ENCODE data around the gene MPC2.
"Not testable (repeated sequence)": the region's sequence is repeated elsewhere in the genome, so short reads cannot be mapped to it uniquely, and the experiment has no call there.

Gene MPC2

GRCh38 chr1:167933788-167934187, 3.1 kb downstream of the MPC2 start:
- Histone ChIP-seq H3K9me3 (ENCODE audit: low read length) (no peaks in the 10 kb centered on the region), H3K27ac (ENCODE audit: low read depth, low read length) (no peak overlapping the region), H3K4me3 (ENCODE audit: low read depth in 1 of 2, low read length in 2 of 2) (no peak overlapping the region), H3K9ac (ENCODE audit: low read length) (no peak overlapping the region), H3K4me1 (ENCODE audit: insufficient read depth, low read length) (peaks cover 24% of the 10 kb centered on the region), H3K36me3 (ENCODE audit: insufficient read depth, low read length) (no peaks in the 10 kb centered on the region), H3K27me3 (ENCODE audit: control insufficient read depth in 1 of 2, insufficient read depth in 2 of 2, low read length in 2 of 2) (no peaks in the 10 kb centered on the region)

GRCh38 chr1:167929725-167930124, 7.1 kb downstream of the MPC2 start:
- no peaks in the 10 kb centered on the region for H3K36me3 ChIP-seq (ENCODE audit: insufficient read depth, low read length)
- H3K27me3 ChIP-seq (ENCODE audit: control insufficient read depth in 1 of 2, insufficient read depth in 2 of 2, low read length in 2 of 2), result no peaks in the 10 kb centered on the region
- H3K27ac ChIP-seq (ENCODE audit: low read depth, low read length), result no peak overlapping the region
- H3K4me1 ChIP-seq (ENCODE audit: insufficient read depth, low read length), result peaks cover 14% of the 10 kb centered on the region
- no peak overlapping the region for H3K9ac ChIP-seq (ENCODE audit: low read length)
- H3K4me3 ChIP-seq (ENCODE audit: low read depth in 1 of 2, low read length in 2 of 2), result no peak overlapping the region
- no peaks in the 10 kb centered on the region for H3K9me3 ChIP-seq (ENCODE audit: low read length)

- not testable (repeated sequence) for H3K36me3 ChIP-seq (ENCODE audit: insufficient read depth, low read length); H3K9me3 ChIP-seq (ENCODE audit: low read length); H3K9ac ChIP-seq (ENCODE audit: low read length); H3K4me1 ChIP-seq (ENCODE audit: insufficient read depth, low read length); H3K4me3 ChIP-seq (ENCODE audit: low read depth in 1 of 2, low read length in 2 of 2); H3K27me3 ChIP-seq (ENCODE audit: control insufficient read depth in 1 of 2, insufficient read depth in 2 of 2, low read length in 2 of 2); H3K27ac ChIP-seq (ENCODE audit: low read depth, low read length)
Measured at GRCh38 chr1:167928919-167929318, 8.0 kb downstream of the MPC2 start.

GRCh38 chr1:167928457-167928852, 8.4 kb downstream of the MPC2 start:
- H3K9ac ChIP-seq (ENCODE audit: low read length), result no peak overlapping the region
- H3K4me1 ChIP-seq (ENCODE audit: insufficient read depth, low read length), result peaks cover 3% of the 10 kb centered on the region
- H3K4me3 ChIP-seq (ENCODE audit: low read depth in 1 of 2, low read length in 2 of 2), result no peak overlapping the region
- H3K27me3 ChIP-seq (ENCODE audit: control insufficient read depth in 1 of 2, insufficient read depth in 2 of 2, low read length in 2 of 2), result no peaks in the 10 kb centered on the region
- no peaks in the 10 kb centered on the region for H3K36me3 ChIP-seq (ENCODE audit: insufficient read depth, low read length)
- no peak overlapping the region for H3K27ac ChIP-seq (ENCODE audit: low read depth, low read length)
- no peaks in the 10 kb centered on the region for H3K9me3 ChIP-seq (ENCODE audit: low read length)

GRCh38 chr1:167927046-167927754, 9.7 kb downstream of the MPC2 start:
- H3K4me3 ChIP-seq (ENCODE audit: low read depth in 1 of 2, low read length in 2 of 2), result no peak overlapping the region
- H3K27ac ChIP-seq (ENCODE audit: low read depth, low read length), result no peak overlapping the region
- no peaks in the 10 kb centered on the region for H3K9me3 ChIP-seq (ENCODE audit: low read length)
- H3K9ac ChIP-seq (ENCODE audit: low read length), result no peak overlapping the region
- peaks cover 3% of the 10 kb centered on the region for H3K4me1 ChIP-seq (ENCODE audit: insufficient read depth, low read length)
- no peaks in the 10 kb centered on the region for H3K36me3 ChIP-seq (ENCODE audit: insufficient read depth, low read length)
- H3K27me3 ChIP-seq (ENCODE audit: control insufficient read depth in 1 of 2, insufficient read depth in 2 of 2, low read length in 2 of 2), result no peaks in the 10 kb centered on the region

- Histone ChIP-seq H3K9ac (ENCODE audit: low read length) (no peak overlapping the region), H3K4me3 (ENCODE audit: low read depth in 1 of 2, low read length in 2 of 2) (no peak overlapping the region), H3K27me3 (ENCODE audit: control insufficient read depth in 1 of 2, insufficient read depth in 2 of 2, low read length in 2 of 2) (no peaks in the 10 kb centered on the region), H3K4me1 (ENCODE audit: insufficient read depth, low read length) (peaks cover 3% of the 10 kb centered on the region), H3K9me3 (ENCODE audit: low read length) (no peaks in the 10 kb centered on the region), H3K36me3 (ENCODE audit: insufficient read depth, low read length) (no peaks in the 10 kb centered on the region), H3K27ac (ENCODE audit: low read depth, low read length) (no peak overlapping the region)
Measured at GRCh38 chr1:167926486-167926997, 10.3 kb downstream of the MPC2 start.

- Histone ChIP-seq H3K27me3 (ENCODE audit: control insufficient read depth in 1 of 2, insufficient read depth in 2 of 2, low read length in 2 of 2) (no peaks in the 10 kb centered on the region), H3K9ac (ENCODE audit: low read length) (no peak overlapping the region), H3K27ac (ENCODE audit: low read depth, low read length) (no peak overlapping the region), H3K9me3 (ENCODE audit: low read length) (no peaks in the 10 kb centered on the region), H3K36me3 (ENCODE audit: insufficient read depth, low read length) (no peaks in the 10 kb centered on the region), H3K4me3 (ENCODE audit: low read depth in 1 of 2, low read length in 2 of 2) (no peak overlapping the region), H3K4me1 (ENCODE audit: insufficient read depth, low read length) (peaks cover 1% of the 10 kb centered on the region)
Measured at GRCh38 chr1:167924543-167925231, 12.2 kb downstream of the MPC2 start.

GRCh38 chr1:167924102-167924501, 12.8 kb downstream of the MPC2 start:
- Histone ChIP-seq H3K9ac (ENCODE audit: low read length) (no peak overlapping the region), H3K36me3 (ENCODE audit: insufficient read depth, low read length) (no peaks in the 10 kb centered on the region), H3K9me3 (ENCODE audit: low read length) (no peaks in the 10 kb centered on the region), H3K27ac (ENCODE audit: low read depth, low read length) (no peak overlapping the region), H3K4me1 (ENCODE audit: insufficient read depth, low read length) (no peaks in the 10 kb centered on the region), H3K4me3 (ENCODE audit: low read depth in 1 of 2, low read length in 2 of 2) (no peak overlapping the region), H3K27me3 (ENCODE audit: control insufficient read depth in 1 of 2, insufficient read depth in 2 of 2, low read length in 2 of 2) (no peaks in the 10 kb centered on the region)

- Histone ChIP-seq H3K27ac (ENCODE audit: low read depth, low read length) (no peak overlapping the region), H3K9me3 (ENCODE audit: low read length) (no peaks in the 10 kb centered on the region)
Measured at GRCh38 chr1:167923324-167924056, 13.4 kb downstream of the MPC2 start.

GRCh38 chr1:167922611-167923074, 14.2 kb downstream of the MPC2 start:
- no peak overlapping the region for H3K9ac ChIP-seq (ENCODE audit: low read length)
- H3K27ac ChIP-seq (ENCODE audit: low read depth, low read length), result no peak overlapping the region
- H3K9me3 ChIP-seq (ENCODE audit: low read length), result no peaks in the 10 kb centered on the region
- no peak overlapping the region for H3K4me3 ChIP-seq (ENCODE audit: low read depth in 1 of 2, low read length in 2 of 2)
- H3K36me3 ChIP-seq (ENCODE audit: insufficient read depth, low read length), result peaks cover 3% of the 10 kb centered on the region
- H3K27me3 ChIP-seq (ENCODE audit: control insufficient read depth in 1 of 2, insufficient read depth in 2 of 2, low read length in 2 of 2), result no peaks in the 10 kb centered on the region
- H3K4me1 ChIP-seq (ENCODE audit: insufficient read depth, low read length), result no peaks in the 10 kb centered on the region

More at GRCh38 chr1:167923324-167924056, 13.4 kb downstream of the MPC2 start:
- Histone ChIP-seq H3K27me3 (ENCODE audit: control insufficient read depth in 1 of 2, insufficient read depth in 2 of 2, low read length in 2 of 2) (no peaks in the 10 kb centered on the region), H3K9ac (ENCODE audit: low read length) (no peak overlapping the region), H3K36me3 (ENCODE audit: insufficient read depth, low read length) (no peaks in the 10 kb centered on the region), H3K4me1 (ENCODE audit: insufficient read depth, low read length) (no peaks in the 10 kb centered on the region), H3K4me3 (ENCODE audit: low read depth in 1 of 2, low read length in 2 of 2) (no peak overlapping the region)

- no peaks in the 10 kb centered on the region for H3K9me3 ChIP-seq (ENCODE audit: low read length)
- peaks cover 3% of the 10 kb centered on the region for H3K36me3 ChIP-seq (ENCODE audit: insufficient read depth, low read length)
- H3K27ac ChIP-seq (ENCODE audit: low read depth, low read length), result no peak overlapping the region
- H3K4me3 ChIP-seq (ENCODE audit: low read depth in 1 of 2, low read length in 2 of 2), result no peak overlapping the region
- no peaks in the 10 kb centered on the region for H3K27me3 ChIP-seq (ENCODE audit: control insufficient read depth in 1 of 2, insufficient read depth in 2 of 2, low read length in 2 of 2)
- H3K4me1 ChIP-seq (ENCODE audit: insufficient read depth, low read length), result no peaks in the 10 kb centered on the region
- no peak overlapping the region for H3K9ac ChIP-seq (ENCODE audit: low read length)
Measured at GRCh38 chr1:167922023-167922422, 14.8 kb downstream of the MPC2 start.
